Neural cell (in vitro differentiated cells): ENCODE measurements around the gene ADARB2. TPM values are rescaled to one million over a fixed set of nuclear protein-coding genes. Genes with fewer than 3 reads are reported as not detected.

Source experiments
- H2AFZ ChIP-seq: fragments of 200-600, 300-800 bp; sonication (generic), shearing (Covaris generic); 2 replicates; pipeline ENCODE4 v1.6.0; 2014; ENCODE audit warnings: low read depth, mild to moderate bottlenecking, antibody characterized with exemption, low read length, moderate library complexity
- H3F3A ChIP-seq: fragments of 200-600 bp; shearing (Covaris generic); 2 replicates; pipeline ENCODE4 v1.6.1; 2016; ENCODE audit warnings: mild to moderate bottlenecking, moderate library complexity, mixed read lengths, antibody characterized with exemption, low read length; ENCODE audit not compliant: insufficient read depth, poor library complexity, severe bottlenecking
- H3K27ac ChIP-seq: fragments of 200-600, 300-800 bp; sonication (generic), shearing (Covaris generic); 2 replicates; pipeline ENCODE4 v1.5.1; 2014; ENCODE audit warnings: mild to moderate bottlenecking, low read length, moderate library complexity
- H3K27me3 ChIP-seq: fragments of 300-800, 200-600 bp; sonication (generic), shearing (Covaris generic); 2 replicates; pipeline ENCODE4 v1.6.0; 2014; ENCODE audit warnings: mild to moderate bottlenecking, low read depth, low read length, moderate library complexity; ENCODE audit not compliant: insufficient read depth
- H3K36me3 ChIP-seq: fragments of 300-800, 200-600 bp; sonication (generic), shearing (Covaris generic); 2 replicates; pipeline ENCODE4 v1.5.1; 2014; ENCODE audit warnings: mild to moderate bottlenecking, antibody characterized with exemption, low read length, moderate library complexity; ENCODE audit not compliant: insufficient read depth
- H3K4me2 ChIP-seq: fragments of 300-800, 200-600 bp; sonication (generic), shearing (Covaris generic); 2 replicates; pipeline ENCODE4 v1.6.0; 2014; ENCODE audit warnings: mild to moderate bottlenecking, low read length
- H3K4me3 ChIP-seq: fragments of 300-800, 200-600 bp; sonication (generic), shearing (Covaris generic); 2 replicates; pipeline ENCODE4 v1.5.1; 2014; ENCODE audit warnings: mild to moderate bottlenecking, low read length, moderate library complexity
- H3K79me2 ChIP-seq: fragments of 200-600 bp; shearing (Covaris generic); replicated peaks from 2 replicates; pipeline ENCODE4 v1.6.0; 2014; ENCODE audit warnings: mild to moderate bottlenecking, low read length, moderate library complexity; ENCODE audit not compliant: insufficient read depth
- H3K9ac ChIP-seq: fragments of 300-800, 200-600 bp; sonication (generic), shearing (Covaris generic); 2 replicates; pipeline ENCODE4 v1.6.1; 2016; ENCODE audit warnings: mild to moderate bottlenecking, low read length, mixed read lengths
- H3K9me2 ChIP-seq: fragments of 200-600 bp; shearing (Covaris generic); 2 replicates; pipeline ENCODE4 v1.6.1; 2016; ENCODE audit warnings: mild to moderate bottlenecking, low read length, mixed read lengths; ENCODE audit not compliant: insufficient read depth
- H3K9me3 ChIP-seq: fragments of 200-600, 300-800 bp; sonication (generic), shearing (Covaris generic); 2 replicates; pipeline ENCODE4 v1.6.1; 2016; ENCODE audit warnings: mild to moderate bottlenecking, mixed run types, low read length, moderate library complexity, mixed read lengths
- H4K20me1 ChIP-seq: fragments of 200-600 bp; shearing (Covaris generic); 2 replicates; pipeline ENCODE4 v1.6.1; 2016; ENCODE audit warnings: mild to moderate bottlenecking, mixed run types; ENCODE audit not compliant: insufficient read depth
- EP300 ChIP-seq: fragments of 450-650 bp; conservative IDR thresholded peaks from 2 replicates; pipeline ENCODE4 v1.6.1; 2014; ENCODE audit warnings: antibody characterized with exemption, mild to moderate bottlenecking, moderate library complexity; ENCODE audit not compliant: poor library complexity, severe bottlenecking
- EZH2 ChIP-seq: fragments of 200-600, 300-800 bp; shearing (Covaris generic), sonication (generic); IDR thresholded peaks from 2 replicates; pipeline ENCODE4 v1.6.1; 2014; ENCODE audit warnings: antibody characterized with exemption, low read length, borderline replicate concordance, mild to moderate bottlenecking; ENCODE audit not compliant: insufficient read depth, poor library complexity, severe bottlenecking
- MXI1 ChIP-seq: fragments of 450-650 bp; conservative IDR thresholded peaks from 2 replicates; pipeline ENCODE4 v1.6.1; 2014; ENCODE audit warnings: antibody characterized with exemption, mild to moderate bottlenecking; ENCODE audit not compliant: poor library complexity, severe bottlenecking
- POLR2AphosphoS5 ChIP-seq: IDR thresholded peaks from 2 replicates; pipeline ENCODE4 v1.6.1; 2012
- RAD21 ChIP-seq: fragments of 450-650 bp; conservative IDR thresholded peaks from 2 replicates; pipeline ENCODE4 v1.6.1; 2014; ENCODE audit warnings: antibody characterized with exemption, mild to moderate bottlenecking, moderate library complexity
- SMC3 ChIP-seq: fragments of 450-650 bp; conservative IDR thresholded peaks from 2 replicates; pipeline ENCODE4 v1.6.1; 2014; ENCODE audit warnings: antibody characterized with exemption, mild to moderate bottlenecking, moderate library complexity; ENCODE audit not compliant: poor library complexity
- TAF1 ChIP-seq: IDR thresholded peaks from 2 replicates; pipeline ENCODE4 v1.6.1; 2012; ENCODE audit warnings: low read depth
- polyA plus RNA-seq: library from polyadenylated mRNA; depleted of rRNA; stranded (reverse); fragments of >200 nt; gene quantifications from 2 replicates; pipeline ENCODE4 v1.2.3, GENCODE V29; 2014
- TF ChIP-seq, protein P1 (sequence below): fragments of 450-650 bp; IDR thresholded peaks from 2 replicates; pipeline ENCODE4 v1.5.1; 2014; ENCODE audit warnings: antibody characterized with exemption, mild to moderate bottlenecking, moderate library complexity; ENCODE audit not compliant: poor library complexity, severe bottlenecking
- TF ChIP-seq, protein P2 (sequence below): IDR thresholded peaks from 2 replicates; pipeline ENCODE4 v1.6.1; 2012; ENCODE audit warnings: borderline replicate concordance

ADARB2 gene
- polyA plus RNA-seq, 1 donor from 2014 or later: 3.6 TPM

DNA sequence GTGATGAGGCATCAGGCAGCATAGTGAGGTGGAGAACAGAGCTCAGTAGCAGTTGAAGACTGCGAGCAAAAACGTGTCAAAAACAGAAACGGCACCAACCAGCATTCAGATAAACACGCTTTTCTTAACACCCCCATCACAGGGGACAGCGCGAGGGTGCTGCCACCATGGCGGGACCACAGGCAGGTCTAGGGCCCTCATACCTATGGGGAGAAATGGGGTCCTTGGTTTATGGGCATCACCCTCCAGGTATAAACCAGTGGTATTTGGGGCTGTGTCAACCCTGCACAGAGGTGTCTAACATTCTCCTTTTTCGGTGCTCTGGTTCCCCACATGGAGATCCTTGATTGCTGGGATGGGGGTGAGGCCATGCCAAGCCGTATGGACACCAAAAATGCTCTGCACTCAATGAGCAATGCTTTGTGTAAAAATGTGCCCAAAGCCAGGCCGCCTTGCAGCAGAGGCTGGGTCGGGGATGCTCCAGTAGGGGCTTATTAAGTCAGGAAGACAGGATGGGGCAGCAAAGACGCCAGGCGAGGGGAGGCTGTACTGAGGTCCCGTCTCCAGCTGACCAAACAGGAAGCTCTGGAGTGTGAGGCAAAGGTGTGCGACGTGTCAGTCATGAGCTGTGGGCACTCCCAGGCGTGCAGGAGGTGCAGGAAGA lies 489.6 kb downstream of the ADARB2 start:
- Histone ChIP-seq H2AFZ (no peak overlapping the region), H3K9ac (no peak overlapping the region), H3K27ac (no peak overlapping the region), H3K4me3 (no peak overlapping the region), H3K9me2 (no peaks in the 10 kb centered on the region), H3K27me3 (no peaks in the 10 kb centered on the region), H3K79me2 (no peaks in the 10 kb centered on the region), H3F3A (no peaks in the 10 kb centered on the region), H3K9me3 (no peaks in the 10 kb centered on the region), H3K4me2 (no peak overlapping the region), H3K36me3 (no peaks in the 10 kb centered on the region), H4K20me1 (no peaks in the 10 kb centered on the region)
- TF ChIP-seq POLR2AphosphoS5 (no peak), EP300 (no peak), MXI1 (no peak), RAD21 (no peak), SMC3 (no peak), EZH2 (no peak), TAF1 (no peak)
- TF ChIP-seq, protein P1, sequence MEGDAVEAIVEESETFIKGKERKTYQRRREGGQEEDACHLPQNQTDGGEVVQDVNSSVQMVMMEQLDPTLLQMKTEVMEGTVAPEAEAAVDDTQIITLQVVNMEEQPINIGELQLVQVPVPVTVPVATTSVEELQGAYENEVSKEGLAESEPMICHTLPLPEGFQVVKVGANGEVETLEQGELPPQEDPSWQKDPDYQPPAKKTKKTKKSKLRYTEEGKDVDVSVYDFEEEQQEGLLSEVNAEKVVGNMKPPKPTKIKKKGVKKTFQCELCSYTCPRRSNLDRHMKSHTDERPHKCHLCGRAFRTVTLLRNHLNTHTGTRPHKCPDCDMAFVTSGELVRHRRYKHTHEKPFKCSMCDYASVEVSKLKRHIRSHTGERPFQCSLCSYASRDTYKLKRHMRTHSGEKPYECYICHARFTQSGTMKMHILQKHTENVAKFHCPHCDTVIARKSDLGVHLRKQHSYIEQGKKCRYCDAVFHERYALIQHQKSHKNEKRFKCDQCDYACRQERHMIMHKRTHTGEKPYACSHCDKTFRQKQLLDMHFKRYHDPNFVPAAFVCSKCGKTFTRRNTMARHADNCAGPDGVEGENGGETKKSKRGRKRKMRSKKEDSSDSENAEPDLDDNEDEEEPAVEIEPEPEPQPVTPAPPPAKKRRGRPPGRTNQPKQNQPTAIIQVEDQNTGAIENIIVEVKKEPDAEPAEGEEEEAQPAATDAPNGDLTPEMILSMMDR: no peak
- TF ChIP-seq, protein P2, sequence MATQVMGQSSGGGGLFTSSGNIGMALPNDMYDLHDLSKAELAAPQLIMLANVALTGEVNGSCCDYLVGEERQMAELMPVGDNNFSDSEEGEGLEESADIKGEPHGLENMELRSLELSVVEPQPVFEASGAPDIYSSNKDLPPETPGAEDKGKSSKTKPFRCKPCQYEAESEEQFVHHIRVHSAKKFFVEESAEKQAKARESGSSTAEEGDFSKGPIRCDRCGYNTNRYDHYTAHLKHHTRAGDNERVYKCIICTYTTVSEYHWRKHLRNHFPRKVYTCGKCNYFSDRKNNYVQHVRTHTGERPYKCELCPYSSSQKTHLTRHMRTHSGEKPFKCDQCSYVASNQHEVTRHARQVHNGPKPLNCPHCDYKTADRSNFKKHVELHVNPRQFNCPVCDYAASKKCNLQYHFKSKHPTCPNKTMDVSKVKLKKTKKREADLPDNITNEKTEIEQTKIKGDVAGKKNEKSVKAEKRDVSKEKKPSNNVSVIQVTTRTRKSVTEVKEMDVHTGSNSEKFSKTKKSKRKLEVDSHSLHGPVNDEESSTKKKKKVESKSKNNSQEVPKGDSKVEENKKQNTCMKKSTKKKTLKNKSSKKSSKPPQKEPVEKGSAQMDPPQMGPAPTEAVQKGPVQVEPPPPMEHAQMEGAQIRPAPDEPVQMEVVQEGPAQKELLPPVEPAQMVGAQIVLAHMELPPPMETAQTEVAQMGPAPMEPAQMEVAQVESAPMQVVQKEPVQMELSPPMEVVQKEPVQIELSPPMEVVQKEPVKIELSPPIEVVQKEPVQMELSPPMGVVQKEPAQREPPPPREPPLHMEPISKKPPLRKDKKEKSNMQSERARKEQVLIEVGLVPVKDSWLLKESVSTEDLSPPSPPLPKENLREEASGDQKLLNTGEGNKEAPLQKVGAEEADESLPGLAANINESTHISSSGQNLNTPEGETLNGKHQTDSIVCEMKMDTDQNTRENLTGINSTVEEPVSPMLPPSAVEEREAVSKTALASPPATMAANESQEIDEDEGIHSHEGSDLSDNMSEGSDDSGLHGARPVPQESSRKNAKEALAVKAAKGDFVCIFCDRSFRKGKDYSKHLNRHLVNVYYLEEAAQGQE: no peak

DNA sequence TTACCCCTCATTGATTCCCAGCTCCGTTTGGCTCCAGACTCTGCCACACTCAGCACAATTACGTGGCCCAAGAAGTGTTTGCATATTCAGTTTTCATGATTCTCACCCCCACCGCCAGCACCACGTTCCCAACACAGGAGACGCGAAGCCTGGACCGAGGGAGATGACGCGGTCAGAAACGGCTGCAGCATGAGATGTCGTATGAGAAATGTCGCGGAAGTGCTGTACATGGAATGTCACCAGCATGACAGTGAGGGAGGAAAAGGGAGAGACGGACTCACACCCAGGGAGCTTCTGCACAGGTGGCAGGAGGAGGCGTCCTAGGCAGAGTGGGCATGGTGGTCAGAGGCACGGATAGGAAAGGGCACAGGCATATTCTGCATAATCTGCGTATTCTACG lies 492.8 kb downstream of the ADARB2 start:
- TF ChIP-seq POLR2AphosphoS5: no peak
- TF ChIP-seq RAD21: no peak
- TF ChIP-seq SMC3: no peak
- TF ChIP-seq, protein P2: no peak
- TF ChIP-seq, protein P1: no peak
- no peak for TF ChIP-seq EP300
- no peak for TF ChIP-seq EZH2
- TF ChIP-seq TAF1: no peak
- TF ChIP-seq MXI1: no peak
- H3K79me2 ChIP-seq: no peaks in the 10 kb centered on the region
- no peak overlapping the region for H3K4me3 ChIP-seq
- no peak overlapping the region for H3K4me2 ChIP-seq
- no peak overlapping the region for H2AFZ ChIP-seq
- H3K9me3 ChIP-seq: no peaks in the 10 kb centered on the region
- peaks cover 5% of the 10 kb centered on the region for H3K27me3 ChIP-seq
- no peak overlapping the region for H3K9ac ChIP-seq
- H3K9me2 ChIP-seq: no peaks in the 10 kb centered on the region
- H4K20me1 ChIP-seq: no peaks in the 10 kb centered on the region
- no peaks in the 10 kb centered on the region for H3F3A ChIP-seq
- no peaks in the 10 kb centered on the region for H3K36me3 ChIP-seq
- H3K27ac ChIP-seq: no peak overlapping the region
